Activated T-helper 1 cell treated with Interleukin-2 at 50 U/mL for 16 hours (primary cell): Measurements from ENCODE around the gene TAF6.

Experiments
- DNase-seq: peaks from one replicate; pipeline ENCODE4 v3.0.0-alpha.2; 2020; ENCODE audit warnings: low read depth

The TAF6 gene

GRCh38 chr7:100093054-100093453 lies 26.1 kb downstream of the TAF6 start:
- no peak for DNase-seq

- no peak for DNase-seq
Observed at GRCh38 chr7:100091411-100092181, 27.6 kb downstream of the TAF6 start.

DNA sequence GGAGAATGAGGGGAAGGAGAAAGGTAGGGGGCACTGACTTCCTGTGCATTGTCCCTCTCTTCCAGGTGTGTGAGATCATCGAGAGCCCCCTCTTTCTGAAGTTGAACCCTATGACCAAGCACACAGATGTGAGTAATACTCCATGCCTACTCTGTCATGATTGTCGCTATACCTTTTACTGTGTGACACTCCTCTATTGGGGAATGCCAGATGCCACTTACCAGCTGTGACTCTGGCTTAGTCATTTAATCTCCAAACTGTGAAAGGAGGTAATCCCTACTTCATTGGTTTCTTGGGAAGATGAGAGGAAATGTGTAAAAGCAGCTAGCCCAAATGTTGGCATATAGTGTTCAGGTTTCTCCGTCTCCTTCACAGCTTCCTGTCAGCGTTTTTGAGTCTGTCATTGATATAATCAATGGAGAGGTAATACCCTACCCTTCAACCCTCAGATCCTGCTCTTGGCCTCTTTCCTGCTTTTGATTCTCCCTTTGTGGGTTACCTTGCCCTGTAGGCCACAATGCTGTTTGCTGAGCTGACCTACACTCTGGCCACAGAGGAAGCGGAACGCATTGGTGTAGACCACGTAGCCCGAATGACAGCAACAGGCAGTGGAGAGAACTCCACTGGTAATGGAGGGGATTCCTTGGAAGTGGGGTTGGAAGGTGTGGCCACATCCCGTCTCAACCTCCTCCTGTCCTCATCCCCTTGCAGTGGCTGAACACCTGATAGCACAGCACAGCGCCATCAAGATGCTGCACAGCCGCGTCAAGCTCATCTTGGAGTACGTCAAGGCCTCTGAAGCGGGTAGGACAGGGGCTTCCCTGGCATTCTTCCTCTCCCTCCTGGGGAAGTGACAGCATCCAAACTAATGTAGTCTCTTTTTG lies 28.4 kb downstream of the TAF6 start:
- DNase-seq: no peak

DNA sequence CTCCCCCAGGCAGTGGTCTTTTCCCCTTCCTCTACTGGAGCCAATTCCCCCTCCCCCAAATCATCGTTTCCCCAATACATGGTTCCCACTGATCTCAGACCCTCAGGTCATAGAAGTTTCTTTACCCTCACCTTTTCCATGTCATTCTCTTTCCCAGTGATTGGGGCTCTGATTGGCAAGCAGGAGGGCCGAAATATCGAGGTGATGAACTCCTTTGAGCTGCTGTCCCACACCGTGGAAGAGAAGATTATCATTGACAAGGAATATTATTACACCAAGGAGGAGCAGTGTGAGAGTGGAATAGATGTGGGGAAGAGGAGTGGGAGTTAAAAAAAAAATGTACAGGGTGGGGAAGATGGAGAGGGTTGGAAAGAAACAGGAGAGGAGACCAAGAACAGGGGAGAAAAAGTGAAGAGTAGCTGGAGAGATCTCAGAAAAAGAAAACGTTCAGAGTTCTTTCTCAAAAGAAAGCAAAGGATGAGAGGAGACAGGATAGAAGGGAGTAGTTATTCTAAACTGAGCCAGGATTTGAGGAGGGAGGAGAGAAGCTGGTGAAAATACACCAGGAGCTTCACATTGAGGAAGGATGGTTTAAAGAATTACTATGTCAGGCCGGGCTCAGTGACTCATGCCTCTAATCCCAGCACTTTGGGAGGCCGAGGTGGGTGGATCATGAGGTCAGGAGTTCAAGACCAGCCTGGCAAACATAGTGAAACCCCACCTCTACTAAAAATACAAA lies 29.5 kb downstream of the TAF6 start:
- no peak for DNase-seq

DNA sequence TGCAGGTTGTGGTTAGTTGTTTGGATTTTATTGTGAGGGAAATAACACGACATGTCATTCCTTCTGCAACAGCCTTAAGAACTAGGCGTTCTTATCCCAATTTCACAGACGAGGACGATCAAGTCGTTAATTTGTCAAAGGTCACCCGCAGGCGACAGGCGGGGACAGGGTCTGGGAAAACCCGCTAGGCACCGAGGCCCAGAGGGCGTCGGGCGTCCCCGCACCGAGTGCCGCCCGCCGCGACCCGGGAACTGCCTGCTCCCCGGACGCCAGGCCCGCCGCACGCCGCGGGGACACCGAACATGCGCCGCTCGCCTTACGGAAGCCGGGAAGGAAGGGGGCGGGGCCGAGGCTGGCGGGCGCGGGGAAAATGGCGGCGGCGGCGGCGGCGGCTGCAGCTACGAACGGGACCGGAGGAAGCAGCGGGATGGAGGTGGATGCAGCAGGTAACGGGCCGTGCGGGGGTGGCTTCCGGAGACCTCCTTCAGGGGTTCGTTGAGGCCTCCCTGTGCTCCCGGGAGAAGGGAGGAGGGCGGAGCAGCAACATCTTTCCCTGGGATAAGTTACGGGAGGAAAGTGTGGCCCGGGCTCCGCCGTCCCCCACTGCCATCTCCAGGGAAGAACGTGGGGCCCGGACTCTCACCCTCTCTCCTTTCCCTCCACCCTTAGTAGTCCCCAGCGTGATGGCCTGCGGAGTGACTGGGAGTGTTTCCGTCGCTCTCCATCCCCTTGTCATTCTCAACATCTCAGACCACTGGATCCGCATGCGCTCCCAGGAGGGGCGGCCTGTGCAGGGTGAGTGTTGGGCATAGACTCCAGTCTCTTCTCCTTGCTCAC lies 30.3 kb downstream of the TAF6 start, which contains the start of gene COPS6:
COPS6 (plus strand) TSS at position 349 of the 837 bp plus-strand sequence; CDS start at position 371, 22 bp downstream.
- peak; percentile 79 for DNase-seq

DNA sequence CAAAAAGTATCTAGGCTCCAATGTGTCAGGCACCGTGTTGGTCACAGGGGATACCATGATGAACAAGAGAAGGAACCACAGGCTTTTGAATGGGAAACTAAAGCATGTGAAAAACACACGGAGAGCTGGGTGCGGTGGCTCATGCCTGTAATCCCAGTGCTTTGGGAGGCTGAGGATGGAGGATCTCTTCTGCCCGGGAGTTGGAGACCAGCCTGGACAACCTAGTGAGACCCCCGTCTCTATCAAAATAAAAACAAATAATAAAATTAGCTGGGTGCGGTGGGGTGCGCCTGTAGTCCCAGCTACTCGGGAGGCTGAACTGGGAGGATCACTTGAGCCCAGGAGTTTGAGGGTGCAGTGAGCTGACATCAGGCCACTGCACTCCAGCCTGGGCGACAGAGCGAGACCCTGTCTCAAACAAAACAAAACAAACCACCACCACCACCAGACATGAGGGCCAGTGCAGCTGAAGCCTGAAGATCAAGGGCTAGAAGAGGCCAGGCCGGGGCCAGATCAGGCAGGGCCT lies 31.0 kb downstream of the TAF6 start:
- DNase-seq: no peak

- DNase-seq: no peak
Observed at GRCh38 chr7:100087055-100087750, 32.0 kb downstream of the TAF6 start.

DNA sequence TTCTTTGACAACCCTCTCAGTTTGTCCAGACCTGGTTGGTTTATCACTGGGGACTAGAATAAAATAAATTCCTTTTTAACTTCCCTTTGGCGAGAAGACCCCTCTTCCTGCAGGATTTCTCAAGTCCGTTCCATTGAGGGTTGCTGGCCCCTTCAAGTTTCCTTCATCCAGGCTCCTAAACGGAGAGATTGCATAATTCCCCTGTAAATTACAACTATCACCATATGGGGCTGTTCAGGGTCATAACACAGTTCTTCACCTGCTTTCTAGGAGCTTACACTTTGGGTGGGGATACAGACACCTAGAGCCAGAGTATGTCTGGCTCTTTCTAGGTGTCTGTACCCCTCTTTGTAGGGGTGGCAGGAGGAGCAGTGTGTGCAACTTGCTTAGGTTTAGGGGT lies 33.6 kb downstream of the TAF6 start:
- DNase-seq: no peak

GRCh38 chr7:100082978-100083377 lies 36.2 kb downstream of the TAF6 start:
- DNase-seq: no peak

GRCh38 chr7:100081535-100082102 lies 37.5 kb downstream of the TAF6 start, which contains the start of gene ZNF3:
TSS of gene ZNF3 (minus strand) at chr7:100081723. CDS start at chr7:100077357, 4,366 bp downstream.
- DNase-seq: peak; percentile 96

GRCh38 chr7:100080907-100081534 lies 38.1 kb downstream of the TAF6 start:
- DNase-seq: no peak

- no peak for DNase-seq
Observed at GRCh38 chr7:100079024-100079560, 40.1 kb downstream of the TAF6 start.

GRCh38 chr7:100077205-100077604 lies 42.0 kb downstream of the TAF6 start:
- no peak for DNase-seq

DNA sequence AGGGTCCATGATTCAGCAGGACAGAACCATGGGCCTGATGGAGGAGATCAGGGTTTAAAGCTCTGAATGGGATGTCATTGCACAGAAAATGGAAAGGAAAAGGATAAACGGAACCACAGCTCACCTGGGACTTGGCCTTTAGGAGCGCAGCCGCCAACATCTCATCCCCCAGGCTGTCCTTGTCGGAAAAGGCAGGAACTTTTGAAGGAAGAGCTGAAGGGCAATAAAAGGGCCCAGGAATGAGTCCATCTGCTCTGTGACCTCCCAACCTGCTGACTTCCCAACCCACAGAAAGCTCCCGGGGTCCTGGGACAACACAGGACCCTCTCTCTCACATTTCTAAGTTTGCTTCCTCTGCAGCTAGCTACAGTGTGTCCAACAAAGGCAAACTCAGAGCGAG lies 43.7 kb downstream of the TAF6 start:
- DNase-seq: no peak

GRCh38 chr7:100074841-100075240 lies 44.3 kb downstream of the TAF6 start:
- no peak for DNase-seq

DNA sequence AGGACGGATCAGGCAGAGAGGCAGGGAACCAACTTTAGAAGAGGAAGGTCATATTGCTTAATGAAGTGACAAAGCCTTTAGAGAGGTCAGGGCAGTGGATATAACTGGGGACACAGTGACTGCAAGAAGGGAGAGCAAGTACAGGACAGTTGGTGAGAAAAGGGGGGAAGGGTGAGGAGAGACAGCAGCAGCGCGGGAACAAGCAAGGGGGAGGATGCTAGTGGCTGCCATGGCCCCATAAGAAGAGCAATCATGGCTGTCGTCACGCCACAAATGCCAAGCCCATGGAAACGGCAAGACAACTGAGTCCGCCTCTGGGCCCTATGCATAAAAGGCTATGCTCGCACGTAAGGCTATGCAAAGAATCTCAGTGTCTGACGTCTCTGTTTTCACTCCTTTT lies 46.7 kb downstream of the TAF6 start:
- DNase-seq: no peak

GRCh38 chr7:100071018-100071723 lies 48.0 kb downstream of the TAF6 start:
- DNase-seq: no peak

- DNase-seq: no peak
Observed at GRCh38 chr7:100069991-100070390, 49.2 kb downstream of the TAF6 start.

DNA sequence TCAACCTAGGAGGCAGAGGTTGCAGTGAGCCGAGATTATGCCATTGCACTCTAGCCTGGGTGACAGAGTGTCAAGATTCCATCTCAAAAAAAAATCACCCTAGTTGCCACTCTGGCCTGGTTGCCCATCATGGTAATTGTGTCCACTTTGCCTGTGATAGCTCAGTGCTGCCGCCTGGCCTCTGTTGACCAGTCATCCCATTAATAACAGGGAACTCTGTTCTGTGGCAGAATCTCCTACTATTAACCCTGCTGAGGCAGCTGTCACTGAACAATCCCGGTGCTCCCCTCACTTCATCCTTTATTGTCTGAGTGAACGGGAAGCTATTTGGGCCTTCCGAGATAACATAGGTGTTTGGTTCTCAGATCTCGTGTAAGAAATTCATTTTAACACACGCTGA lies 52.2 kb downstream of the TAF6 start:
- no peak for DNase-seq
